Epithelial cell of esophagus (primary cell): Measurements from ENCODE around the gene NKAIN4.

Source experiments
- DNase-seq: peaks from one replicate; pipeline ENCODE4 v3.0.0; 2010; ENCODE audit warnings: low read depth
- H3K4me3 ChIP-seq: 2 replicates; pipeline ENCODE4 v1.5.1; 2011; ENCODE audit warnings: mild to moderate bottlenecking, low read length, control low read depth
- TF ChIP-seq, protein P1 (sequence below): IDR thresholded peaks from 2 replicates; pipeline ENCODE4 v1.5.1; 2011; ENCODE audit warnings: low read depth, mild to moderate bottlenecking, low read length, control low read depth, inconsistent platforms; ENCODE audit not compliant: insufficient read depth; ENCODE audit errors: missing control alignments

NKAIN4 gene

GRCh38 chr20:63234693-63235398 is 19.4 kb downstream of the NKAIN4 start:
- peak; percentile 68 for DNase-seq
- no peak overlapping the region for H3K4me3 ChIP-seq
- TF ChIP-seq, protein P1, sequence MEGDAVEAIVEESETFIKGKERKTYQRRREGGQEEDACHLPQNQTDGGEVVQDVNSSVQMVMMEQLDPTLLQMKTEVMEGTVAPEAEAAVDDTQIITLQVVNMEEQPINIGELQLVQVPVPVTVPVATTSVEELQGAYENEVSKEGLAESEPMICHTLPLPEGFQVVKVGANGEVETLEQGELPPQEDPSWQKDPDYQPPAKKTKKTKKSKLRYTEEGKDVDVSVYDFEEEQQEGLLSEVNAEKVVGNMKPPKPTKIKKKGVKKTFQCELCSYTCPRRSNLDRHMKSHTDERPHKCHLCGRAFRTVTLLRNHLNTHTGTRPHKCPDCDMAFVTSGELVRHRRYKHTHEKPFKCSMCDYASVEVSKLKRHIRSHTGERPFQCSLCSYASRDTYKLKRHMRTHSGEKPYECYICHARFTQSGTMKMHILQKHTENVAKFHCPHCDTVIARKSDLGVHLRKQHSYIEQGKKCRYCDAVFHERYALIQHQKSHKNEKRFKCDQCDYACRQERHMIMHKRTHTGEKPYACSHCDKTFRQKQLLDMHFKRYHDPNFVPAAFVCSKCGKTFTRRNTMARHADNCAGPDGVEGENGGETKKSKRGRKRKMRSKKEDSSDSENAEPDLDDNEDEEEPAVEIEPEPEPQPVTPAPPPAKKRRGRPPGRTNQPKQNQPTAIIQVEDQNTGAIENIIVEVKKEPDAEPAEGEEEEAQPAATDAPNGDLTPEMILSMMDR = peak; percentile 71

DNA sequence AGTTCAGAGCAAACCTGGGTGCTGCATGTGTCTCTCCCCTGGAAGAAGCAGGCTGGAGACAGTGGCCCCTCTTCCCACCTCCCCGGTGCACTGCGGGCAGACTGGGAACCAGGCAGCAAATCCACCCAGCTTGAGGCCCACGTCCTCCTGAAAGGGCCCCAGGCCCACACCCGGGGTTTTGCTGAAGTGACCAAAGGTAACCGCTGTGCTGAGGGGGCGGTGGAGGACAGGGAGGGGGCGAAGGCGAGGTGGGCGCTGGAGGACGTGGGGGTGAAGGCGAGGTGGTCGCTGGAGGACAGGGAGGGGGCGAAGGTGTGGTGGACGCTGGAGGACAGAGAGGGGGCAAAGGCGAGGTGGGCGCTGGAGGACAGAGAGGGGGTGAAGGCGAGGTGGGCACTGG is 20.3 kb downstream of the NKAIN4 start:
- TF ChIP-seq, protein P1 = no peak
- no peak overlapping the region for H3K4me3 ChIP-seq
- no peak for DNase-seq

DNA sequence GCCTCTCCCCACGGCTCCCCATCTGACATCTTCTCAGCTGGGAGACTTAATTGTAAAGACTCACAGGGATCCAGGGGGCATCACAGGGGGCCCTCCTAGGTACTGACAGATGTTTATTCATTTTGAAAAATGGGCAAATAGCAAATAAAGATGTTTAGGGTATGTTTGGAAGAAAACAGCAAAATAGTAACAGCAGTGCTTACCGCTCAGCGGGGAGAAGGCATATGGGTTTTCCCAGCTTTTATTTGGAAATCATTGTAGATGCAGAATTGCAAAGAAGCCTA is 21.3 kb downstream of the NKAIN4 start:
- no peak overlapping the region for H3K4me3 ChIP-seq
- DNase-seq = no peak
- TF ChIP-seq, protein P1 = no peak

- TF ChIP-seq, protein P1 = no peak
- peak; percentile 71 for DNase-seq
- no peak overlapping the region for H3K4me3 ChIP-seq
Observed at GRCh38 chr20:63232235-63233060, 21.8 kb downstream of the NKAIN4 start.

DNA sequence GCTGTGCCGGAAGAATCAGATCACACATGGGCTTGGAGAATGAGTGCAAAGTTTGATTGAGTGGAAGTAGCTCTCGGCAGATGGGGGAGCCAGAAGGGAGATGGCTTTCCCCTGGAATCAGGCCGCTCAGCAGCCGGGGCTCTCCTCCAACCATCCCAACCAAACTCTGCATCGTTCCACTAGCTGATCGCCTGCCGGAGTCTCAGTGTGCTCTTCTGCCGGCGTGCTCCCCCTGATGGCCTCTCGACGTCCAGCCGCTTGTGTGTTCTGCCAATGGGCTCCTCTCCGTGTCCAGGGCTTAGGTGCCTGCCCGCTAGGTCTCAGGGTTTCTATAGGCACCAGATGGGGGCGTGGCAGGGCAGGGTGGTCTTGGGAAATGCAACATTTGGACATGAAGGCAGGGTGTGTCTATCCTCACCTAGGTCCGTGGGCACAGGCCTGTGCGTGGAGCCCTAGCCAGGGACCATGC is 23.4 kb downstream of the NKAIN4 start:
- TF ChIP-seq, protein P1 = peak; percentile 65
- H3K4me3 ChIP-seq = no peak overlapping the region
- DNase-seq = peak; percentile 66

DNA sequence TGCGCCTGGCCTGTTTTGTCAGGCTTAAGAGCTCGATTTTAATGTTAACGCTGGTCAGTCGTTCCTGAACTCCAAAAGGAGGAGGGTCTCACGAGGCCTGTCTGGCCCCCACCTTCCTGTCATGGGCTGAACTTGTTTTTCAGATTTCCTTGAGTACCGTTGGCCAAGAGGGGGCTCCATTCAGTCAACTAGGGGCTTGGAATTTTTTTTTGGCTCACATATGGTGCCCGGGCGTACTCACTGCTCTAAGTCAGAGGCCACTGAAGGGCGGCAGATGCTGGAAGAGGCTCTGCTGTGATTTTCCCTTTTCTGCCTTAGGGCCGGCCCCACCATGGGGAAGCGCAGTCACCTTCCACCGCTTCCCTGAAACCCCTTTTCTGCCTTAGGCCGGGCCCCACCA is 25.5 kb downstream of the NKAIN4 start:
- H3K4me3 ChIP-seq = no peak overlapping the region
- TF ChIP-seq, protein P1 = no peak
- DNase-seq = no peak
